HG03432 (cell line): ENCODE results near the gene IL16.

Source experiments
- ATAC-seq: cut with Tn5 transposase; IDR thresholded peaks from one replicate; pipeline ENCODE4 v1.9.1; 2021; ENCODE audit warnings: mild to moderate bottlenecking, moderate library complexity; ENCODE audit not compliant: unreplicated experiment

The IL16 gene

DNA sequence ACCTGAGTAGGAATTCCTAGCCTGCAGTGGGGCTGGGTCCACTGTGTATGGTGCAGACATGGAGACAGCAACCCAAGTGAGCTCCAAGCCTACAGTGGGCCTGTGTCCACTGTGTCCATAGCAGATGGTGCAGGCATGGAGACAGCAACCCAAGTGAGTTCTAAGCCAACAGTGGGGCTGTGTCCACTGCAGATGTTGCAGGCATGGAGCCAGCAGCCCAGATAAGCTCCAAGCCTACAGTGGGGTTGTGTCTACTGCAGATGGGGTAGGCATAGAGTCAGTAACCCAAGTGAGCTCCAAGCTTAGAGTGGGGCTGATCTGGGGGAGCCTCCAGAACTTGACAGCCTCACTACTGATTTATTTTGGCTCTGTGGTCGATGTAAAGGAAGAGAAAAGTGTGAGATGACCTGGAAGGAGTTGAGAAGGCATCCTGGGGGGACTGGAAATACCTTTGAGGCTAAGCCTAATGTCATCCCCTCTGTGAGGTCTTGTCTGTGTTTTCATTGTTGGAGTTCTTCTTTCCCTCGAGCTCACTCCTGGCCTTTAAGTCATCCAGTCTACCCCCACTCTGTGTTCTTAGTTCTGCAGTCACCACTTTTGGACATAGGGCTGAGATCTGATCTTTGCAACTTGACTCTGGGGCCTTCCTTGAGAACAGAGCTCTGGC, 22.4 kb upstream of the IL16 start:
- no peak for ATAC-seq

DNA sequence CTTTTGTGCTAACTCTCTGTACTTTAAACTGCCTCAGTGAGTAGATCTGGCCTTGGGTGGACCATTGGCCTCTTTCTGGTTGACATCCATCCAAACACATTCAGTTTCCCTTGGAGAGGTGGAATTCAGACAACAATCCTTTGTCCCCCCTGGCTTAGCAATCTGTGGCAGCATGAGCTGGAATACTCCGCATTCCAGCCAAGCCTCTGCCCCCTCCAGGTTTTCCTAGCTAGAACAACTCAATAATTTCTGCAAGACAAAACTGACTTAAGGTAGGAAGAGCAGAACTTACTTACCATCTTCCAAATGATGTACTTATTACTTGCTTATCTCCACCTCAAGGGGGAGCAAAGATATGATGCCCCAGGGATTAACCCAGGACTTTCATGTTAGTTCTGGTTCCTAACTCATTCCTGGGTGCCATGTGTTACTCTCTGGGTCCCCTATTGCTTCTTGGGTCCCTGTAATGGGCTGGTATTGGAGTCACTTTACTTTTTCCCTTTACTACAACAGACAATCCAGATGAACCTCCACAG, 21.8 kb upstream of the IL16 start:
- no peak for ATAC-seq

DNA sequence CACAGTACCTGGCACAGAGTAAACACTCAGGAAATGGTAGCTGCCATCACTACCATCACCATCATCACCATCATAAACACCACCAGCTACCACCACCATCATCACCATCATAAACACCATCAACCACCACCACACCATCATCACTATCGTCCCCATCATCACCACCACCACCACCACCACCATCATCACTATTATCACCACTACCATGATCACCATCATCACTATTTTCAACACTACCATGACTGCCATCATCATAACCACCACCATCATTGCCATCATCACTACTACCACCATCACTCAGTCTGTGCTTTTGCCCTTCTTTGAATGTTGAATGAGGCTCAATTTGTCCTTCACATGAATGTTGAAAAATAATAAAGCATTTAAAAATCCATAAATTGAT, 21.2 kb upstream of the IL16 start:
- no peak for ATAC-seq

DNA sequence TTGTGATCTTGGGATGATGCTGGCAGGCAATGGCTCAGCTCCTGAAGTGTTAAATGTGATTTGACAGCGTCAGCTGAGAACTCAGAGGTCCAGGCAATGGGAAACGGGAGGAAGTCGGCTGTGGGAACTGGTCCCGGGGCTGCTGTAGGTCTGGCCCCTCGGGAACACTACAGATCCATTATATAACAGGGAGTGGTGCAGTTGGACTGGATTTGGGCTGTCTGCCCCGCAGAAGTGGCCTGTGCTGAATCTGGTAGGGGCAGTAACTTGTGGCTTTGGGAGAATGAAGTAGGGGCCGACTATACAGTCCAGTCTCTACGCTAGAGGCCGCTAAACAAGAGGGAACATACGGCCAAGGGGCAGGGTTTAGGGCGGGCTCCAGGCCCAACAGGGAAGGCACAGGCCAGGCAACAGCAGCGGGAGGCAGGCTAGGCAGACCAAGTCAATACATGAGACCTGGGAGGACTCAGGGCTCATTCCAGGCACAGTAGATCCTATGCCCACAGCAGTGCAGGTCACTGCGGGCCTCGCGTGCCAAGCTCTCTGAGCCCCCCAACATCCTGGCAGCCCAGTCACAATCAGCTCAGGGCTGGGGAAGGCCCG, 20.3 kb upstream of the IL16 start:
- no peak for ATAC-seq

DNA sequence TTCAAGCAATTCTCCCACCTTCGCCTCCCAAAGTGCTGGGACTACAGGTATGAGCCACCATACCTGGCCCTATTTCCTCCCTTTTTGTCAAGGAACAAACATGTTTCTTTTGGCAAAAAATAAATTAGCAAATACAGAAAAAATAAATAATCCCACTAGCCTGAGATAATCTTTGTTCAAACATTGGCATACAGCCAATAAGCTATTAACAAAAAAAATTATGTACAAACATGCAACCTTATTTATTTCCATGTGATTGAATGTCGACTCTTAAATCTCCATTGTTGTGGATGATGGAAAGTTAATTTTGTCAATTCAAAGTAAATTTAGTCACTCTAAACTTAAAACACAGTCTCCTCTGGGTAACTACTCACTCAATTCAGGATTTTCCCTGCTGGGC, 18.3 kb upstream of the IL16 start:
- no peak for ATAC-seq

DNA sequence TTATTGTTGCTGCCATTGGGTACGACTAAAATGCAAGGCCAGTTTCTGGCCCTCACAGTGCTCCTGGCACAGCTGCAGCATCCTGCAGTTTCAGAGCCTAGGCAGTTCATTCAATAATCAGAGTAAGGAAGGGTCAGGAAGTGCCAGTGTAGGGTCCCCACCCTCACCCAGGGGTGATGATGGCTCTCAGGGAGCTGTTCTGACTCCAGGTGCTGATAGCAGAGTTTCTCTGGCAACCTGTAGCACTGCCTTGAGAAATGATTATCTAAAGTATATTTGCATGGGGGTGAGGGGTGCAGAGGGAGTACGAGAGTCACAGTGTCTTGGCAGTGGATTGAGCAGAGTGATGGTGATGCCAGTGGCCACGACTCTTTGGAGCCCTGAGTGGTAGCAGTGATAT, 15.5 kb upstream of the IL16 start:
- no peak for ATAC-seq

DNA sequence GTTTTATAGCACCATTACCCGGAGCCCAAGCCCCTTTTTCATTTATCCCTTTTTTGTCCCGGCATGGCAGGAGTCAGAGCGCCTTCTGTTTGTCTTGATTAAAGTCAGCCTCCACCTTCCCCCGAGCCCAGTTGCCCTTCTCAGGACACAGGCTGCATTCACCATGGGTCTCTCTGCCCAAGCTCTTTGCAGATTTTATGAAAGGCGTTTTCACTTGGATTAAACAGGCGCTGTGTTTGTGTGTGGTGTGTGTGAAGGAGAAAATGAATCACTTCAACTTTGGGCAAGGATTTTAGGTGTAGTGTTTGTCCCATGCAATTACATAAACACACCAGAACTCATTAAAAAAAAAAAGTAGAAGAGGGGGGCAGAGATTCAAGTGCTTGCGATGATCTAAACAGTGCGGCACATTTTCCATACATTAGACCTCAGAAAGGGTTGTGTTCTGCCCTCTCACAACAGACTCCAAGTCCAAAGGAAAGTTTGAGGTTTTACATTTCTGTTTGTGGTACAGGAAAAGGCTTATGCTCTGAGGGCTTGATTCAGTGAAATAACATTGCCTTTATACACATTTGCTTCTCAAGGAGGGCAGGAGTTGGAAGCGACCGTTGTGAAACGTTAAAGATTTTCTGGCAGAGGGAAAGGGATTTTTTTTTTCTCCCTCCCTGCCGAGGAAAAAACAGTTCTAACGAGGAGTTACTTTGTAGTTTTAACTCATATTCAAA, 14.5 kb upstream of the IL16 start:
- no peak for ATAC-seq

DNA sequence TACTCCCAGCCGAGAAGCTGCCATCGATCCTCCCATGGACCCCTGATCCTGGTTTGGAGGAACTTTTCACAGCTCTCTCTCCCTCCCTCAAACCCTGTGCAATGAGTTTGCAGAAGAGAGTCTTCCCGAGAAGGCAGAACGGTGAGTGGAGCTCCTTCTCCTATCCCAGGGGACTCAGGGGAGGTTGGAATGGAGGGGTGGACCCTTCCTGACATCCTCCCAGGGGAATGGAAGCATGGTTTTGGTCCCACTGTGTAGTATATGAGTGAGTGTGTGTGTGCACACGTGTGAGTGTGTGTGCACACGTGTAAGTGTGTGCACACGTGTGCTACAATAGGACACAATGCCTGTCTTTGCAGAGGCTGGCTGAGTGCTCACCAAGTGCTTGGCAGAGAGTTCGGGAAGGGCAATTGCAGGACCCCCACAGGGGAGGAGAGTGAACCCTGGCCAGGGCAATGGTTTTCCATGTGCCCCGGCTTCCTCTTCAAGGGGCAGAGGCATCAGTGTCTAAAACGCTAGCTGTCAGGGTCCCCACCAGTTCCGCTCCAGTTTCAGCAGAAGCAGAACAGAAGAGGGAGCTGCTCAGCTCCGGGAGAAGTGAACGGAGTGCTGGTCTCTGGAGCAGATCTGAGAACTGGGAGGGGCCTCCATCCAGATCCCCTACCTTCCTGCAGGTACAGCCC, 13.8 kb upstream of the IL16 start:
- no peak for ATAC-seq

DNA sequence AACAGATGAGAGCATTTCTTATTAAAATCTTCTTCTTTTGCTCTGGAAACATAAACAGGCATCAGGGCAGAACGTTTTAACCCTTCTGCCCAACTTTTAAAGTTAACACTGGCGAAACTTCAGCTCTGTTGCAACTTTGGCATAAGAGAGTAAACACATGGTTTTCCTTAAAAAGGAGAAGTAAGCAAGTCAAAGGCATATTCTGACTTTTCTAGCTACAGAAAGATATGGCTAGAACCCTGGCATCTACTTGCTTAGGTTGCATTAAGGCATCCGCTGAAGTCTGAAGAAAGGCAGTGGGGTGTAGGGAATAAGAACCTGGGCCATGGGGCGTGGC, 13.3 kb upstream of the IL16 start:
- no peak for ATAC-seq

DNA sequence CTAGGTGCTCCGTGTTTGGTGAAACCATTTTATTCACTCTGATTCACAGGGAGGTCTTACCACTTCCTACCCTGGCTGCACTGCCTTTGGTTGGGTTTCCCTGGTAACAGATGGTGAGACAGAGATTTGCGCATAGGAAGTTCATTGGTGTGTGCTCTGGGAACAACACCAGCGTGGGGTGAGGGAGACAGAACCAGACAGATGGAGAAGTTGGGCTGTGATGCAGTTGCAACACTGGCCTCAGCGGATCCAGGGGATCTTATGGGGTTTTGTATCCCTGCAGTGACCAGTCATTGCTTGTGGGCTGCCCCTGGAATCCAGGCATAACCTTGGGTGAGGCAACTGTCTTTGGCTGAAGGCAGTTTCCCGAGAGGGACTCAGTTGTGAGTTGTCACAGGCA, 12.5 kb upstream of the IL16 start:
- ATAC-seq, result no peak

DNA sequence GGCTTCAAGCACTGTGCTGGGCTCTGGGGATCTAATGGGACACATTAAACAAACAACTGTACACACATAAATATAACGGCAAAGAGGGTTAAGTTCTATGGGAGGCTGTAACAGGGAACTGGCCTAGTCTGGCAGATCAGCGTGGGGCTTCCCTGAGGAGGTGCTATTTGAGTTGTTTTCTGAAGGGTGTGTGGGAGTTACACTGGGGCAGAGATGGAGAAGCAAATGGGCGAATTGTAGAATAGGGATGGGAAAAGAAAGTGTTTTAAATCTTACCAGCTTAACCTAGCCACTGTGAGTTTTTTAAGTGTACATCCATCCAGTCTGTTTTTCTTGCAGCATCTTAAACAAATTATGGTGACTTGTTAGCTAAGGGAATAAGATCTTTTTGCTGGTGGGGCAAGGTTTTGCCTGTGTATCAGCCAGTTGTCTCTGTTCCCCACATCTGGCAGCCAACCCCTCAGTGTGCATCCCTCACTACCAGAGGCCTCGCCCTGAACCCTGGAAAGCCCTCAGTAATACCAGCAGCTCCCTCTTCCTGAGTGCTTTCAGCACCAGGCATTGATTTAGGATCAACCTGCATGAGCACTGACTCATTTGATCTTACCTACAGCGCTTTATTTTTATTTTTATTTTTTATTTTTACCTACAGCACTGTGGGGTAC, 10.9 kb upstream of the IL16 start:
- no peak for ATAC-seq

DNA sequence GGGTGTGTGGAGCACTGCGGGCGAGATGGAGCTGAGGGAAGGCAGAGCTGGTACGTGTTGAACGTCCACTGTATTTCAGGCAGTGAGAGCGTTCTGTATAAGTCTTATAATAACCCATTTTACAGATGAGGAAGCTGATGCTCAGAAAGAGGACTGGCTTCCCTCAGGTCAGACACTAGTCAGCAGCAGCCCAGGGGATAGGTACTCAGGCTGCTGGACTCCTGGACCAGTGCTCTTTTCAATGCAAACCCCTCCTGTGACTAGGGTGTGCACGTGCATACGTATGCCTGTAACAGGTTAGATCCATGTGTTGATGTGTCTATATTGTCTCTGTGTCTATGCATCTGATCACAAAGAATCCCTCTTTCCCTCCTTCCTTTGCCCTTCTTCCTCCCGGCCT, 8.3 kb upstream of the IL16 start:
- no peak for ATAC-seq

DNA sequence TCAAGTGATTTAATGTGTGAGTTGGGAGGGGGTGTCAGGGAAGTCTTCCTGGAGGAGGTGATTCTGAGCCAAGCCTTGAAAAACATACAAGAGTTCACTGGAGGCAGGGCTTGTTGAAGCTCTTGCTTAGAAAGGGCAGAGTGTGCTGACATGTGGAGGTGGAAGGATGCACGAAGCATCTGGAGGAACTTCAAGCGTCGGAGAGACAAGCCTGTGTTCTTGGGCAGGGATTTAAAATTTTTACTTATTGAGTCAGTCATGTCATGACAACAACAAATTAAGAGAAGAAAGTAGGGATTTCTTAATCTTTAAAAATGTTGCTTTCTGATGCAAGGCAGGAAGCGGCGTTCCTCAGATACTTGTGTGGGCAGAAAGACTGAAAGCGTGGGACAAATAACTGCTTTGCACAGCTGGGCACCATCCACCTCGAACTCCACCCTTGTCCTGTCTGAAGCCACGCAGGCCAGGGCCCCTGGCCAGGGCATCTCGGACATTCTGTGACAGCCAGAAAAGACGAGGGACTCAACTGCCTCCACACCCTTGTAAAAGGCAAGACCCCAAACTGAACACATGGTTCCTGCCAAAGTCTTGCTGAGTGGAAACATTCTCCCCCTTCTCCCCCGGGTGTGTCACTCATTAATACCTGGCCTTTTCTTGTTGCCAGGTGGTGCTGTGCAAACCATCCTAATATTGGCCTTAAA, 6.9 kb upstream of the IL16 start:
- ATAC-seq, result no peak

DNA sequence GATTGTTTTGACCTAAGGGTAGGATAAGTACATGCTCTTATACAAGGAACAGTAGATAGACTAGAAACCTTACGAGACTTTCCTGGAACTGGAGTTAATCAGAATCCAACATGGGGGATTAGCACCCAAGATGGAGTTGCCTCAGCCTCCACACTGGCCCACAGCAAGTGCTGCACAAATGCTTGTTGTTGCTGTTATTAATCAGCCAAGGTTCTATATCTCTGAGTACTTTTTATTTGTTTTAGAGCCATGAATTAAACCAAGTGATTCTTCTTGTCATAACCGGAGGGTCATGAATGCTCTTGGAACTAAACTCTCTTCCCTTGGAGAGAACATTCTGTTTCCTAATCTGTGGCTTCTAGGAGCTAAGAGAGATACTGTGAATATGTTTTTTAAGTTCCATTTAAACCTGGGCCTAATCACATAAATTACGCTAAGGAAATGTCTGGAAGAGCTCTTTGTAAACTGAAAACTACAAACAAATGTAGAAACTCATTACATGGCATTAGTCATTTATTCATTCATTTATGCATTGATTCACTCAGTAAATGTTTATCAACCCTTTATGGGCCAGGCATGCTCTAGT, 5.7 kb upstream of the IL16 start:
- ATAC-seq, result no peak

DNA sequence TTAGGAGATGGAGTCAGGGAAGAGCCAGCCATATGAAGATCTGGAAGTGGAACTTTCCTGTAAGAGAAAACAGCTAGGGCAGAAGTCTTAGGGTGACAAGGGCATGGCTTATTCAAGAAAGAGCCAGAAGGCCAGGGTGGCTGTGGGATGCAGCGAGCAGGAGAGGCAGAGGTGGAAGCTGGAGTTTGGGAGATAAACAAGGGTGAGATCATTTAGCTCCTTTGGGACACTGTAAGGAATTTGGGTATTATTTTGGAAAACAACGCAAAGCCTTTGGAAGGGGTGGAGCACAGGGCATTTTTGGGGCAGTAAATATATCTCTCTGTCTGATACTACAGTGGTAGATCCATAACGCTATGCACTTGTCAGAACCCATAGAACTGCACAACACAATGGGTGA, 5.0 kb upstream of the IL16 start:
- no peak for ATAC-seq

DNA sequence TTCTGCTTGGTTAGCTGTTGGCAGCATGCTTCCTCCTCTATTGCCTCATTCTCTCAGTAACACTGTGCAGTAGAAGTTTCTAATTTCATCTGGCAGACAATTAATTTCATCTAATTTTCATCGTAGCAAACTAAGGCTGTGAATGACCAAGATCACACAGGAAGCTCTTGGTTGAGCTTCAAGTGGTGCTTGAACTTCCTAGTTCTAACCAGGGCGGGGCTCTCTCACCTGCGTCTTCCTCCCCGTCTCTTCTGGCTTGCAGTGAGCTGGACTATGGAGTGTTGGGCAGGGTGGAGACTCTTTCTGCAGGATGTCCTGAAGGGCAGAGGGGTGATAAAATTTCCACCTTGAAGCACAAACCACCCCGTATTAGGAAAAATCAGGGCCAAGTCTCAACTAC, 2.0 kb upstream of the IL16 start:
- ATAC-seq, result no peak

DNA sequence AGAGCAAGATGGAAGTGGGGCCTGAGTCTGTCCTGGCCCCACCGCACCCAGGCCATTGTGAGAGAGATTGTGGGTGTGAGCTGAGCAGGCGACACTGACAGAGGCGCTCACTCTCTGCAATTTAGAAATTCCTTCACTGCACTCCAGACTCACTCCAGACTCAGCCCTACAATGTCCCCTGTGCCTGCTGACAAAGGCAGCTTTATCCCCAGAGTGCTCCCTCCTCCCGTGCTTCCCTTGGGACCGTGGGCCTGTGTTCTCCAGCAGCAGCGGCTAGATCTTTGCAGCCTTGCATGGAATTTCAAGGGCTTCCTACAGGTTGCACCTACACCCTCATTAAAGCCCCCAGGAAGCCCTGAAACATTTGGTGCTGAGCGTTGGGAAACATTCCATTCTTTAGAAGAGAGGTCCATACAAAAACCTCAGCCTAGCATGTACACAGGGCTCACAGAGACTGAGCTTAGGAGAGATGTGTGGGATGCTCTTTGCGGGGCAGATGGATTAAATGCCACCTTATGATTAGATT, 1.3 kb upstream of the IL16 start:
- no peak for ATAC-seq

DNA sequence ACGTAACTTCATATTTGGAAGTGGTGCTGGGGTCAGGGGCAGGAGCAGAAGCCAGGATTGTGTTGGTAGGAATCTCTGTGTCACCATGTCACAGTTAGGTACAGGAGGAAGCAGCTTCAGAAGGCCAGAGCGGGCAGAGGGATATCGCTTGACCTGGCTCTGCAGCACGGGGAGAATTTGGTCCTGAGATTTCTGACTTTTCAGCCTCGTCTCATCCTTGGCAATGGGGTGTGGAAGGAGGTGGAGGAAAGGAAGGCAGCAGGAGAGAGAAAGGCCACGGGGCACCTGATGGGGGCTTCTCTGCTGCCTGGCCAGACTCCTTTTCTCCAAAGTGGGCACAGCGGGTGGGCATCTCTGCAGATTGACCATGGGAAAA, 564 bp downstream of the IL16 start:
- no peak for ATAC-seq

DNA sequence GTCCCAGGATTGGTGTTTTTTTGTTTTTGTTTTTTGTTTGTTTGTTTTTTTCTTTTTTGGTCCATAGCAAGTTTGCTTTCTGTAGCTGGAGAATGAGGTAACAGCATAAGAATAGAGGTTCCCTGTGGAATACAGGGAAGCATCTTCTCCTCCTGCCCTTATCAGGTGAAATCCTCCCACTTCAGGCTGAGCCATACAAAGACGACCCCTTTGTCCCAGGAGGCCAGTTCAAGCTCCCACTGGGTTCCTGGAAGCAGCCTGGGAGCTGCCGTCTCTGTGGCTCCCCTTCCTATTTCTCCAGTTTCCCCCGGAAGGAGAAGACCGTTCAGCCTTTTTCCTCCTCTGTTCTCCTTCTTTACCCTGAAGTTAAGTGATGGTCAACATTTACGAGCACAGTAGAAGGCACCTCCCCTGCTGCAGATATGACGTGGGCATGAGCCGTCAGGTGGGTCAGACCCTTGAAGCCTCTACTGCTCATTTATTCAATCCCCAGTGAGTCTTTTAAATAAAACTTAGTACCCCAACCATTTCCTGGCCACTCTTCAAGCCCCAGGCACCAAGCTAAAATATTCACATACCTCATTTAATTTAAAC, 1.1 kb downstream of the IL16 start:
- no peak for ATAC-seq
